Measurements from ENCODE around the gene TMEM130.
"Not testable (repeated sequence)": the region's sequence is repeated elsewhere in the genome, so short reads cannot be mapped to it uniquely, and the experiment has no call there.

TMEM130 gene

DNA sequence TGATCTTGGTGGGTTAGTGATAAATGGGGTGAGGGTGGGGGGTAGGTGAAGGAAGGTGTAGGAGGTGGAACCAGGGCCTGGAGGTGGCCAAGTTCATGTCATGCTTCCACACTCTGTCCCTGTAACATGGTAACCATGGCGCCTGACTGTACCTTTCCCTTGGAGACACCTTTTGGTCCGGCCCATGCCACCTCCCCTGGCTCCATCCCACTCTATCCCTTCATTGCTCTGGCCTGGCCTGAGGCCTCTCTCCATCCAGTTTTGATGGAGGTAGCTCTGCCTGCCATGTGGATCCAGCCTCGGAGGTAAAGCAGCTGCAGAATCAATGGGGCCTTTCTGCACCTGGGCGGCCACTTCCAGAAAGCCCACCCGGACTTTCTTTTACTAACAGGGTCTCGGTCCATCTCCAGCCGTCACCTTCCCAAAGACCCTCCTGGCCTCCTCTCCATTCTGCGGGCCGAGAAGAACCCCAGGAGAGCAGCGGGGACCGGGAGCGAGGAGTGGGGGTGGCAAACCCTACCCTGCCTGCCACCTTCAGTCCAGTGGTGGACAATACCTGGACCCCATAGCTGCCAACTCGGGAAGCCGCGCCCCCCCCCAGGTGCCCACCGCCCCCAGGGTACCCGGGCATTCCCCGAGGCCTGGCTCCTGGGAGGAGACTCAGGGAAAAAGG is 8.0 kb upstream of the TMEM130 start:
- no peak for DNase-seq (ENCODE audit: low read depth in 1 of 2, low spot score in 1 of 2)

DNA sequence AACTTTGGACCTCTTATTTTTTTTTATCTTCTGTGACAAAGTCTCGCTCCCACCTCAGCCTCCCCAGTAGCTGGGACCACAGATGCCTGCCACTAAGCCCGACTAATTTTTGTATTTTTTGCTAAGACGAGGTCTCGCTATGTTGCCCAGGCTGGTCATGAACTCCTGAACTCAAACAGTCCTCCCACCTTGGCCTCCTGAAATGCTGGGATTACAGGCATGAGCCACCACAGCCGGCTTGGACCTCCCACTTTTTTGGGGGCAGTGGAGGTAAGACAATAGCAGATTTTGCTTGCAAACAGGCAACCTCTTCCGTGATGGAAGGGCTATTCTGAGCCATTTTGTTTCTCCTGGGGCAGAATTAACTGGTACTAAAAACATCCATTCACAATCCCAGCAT is 7.3 kb upstream of the TMEM130 start:
- no peak for DNase-seq (ENCODE audit: low read depth in 1 of 2, low spot score in 1 of 2)

DNA sequence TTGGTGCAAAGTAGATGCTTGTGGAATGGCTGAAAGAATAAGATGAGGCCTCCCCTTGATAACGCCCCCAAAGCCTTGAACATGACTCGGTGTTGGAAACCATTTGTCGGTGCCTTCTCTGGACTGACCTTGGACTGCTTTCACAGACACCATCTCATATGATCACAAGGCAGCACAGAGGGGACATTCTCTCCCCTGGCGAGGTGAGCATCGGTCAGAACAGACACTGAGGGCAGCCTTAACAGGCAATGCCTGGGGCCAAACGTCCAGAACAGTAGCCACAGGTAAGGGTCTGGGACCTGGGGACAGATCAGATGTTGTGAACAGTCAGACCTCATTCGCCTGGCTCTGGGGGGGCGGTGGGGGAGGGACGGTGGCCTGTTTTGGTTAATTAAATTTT is 5.7 kb upstream of the TMEM130 start:
- DNase-seq (ENCODE audit: low read depth in 1 of 2, low spot score in 1 of 2) = no peak

DNA sequence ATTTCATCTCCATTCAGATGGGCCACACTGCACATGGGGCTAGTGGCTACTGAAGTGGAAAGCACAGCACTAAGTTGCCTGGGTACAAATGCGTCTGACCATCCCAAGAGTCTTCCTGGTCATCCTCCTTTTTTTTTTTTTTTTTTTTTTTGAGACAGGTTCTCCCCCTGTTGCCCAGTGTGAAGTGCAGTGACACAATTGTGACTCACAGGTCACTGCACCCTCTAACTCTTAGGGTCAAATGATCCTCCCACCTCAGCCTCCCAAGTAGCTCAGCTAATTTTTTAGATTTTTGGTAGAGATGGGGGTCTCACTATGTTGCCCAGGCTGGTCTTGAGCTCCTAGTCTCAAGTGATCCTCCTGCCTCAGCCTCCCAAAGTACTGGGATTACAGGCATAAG is 5.1 kb upstream of the TMEM130 start:
- no peak for DNase-seq (ENCODE audit: low read depth in 1 of 2, low spot score in 1 of 2)

DNA sequence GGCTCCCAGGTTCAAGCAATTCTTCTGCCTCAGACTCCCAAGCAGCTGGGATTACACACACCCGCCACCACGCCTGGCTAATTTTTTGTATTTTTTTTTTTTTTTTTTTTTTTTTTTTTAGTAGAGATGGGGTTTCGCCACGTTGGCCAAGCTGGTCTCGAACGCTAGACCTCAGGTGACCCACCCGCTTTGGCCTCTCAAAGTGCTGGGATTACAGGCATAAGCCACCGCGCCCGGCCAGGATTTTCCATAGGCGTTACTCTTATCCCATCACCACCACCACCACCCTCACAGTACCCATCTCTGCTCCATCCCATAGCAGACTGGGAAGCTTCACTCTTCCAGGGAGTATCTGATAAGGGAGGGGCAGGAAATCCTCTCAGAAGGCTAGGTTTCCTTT is 3.8 kb upstream of the TMEM130 start:
- DNase-seq (ENCODE audit: low read depth in 1 of 2, low spot score in 1 of 2) = not testable (repeated sequence)

DNA sequence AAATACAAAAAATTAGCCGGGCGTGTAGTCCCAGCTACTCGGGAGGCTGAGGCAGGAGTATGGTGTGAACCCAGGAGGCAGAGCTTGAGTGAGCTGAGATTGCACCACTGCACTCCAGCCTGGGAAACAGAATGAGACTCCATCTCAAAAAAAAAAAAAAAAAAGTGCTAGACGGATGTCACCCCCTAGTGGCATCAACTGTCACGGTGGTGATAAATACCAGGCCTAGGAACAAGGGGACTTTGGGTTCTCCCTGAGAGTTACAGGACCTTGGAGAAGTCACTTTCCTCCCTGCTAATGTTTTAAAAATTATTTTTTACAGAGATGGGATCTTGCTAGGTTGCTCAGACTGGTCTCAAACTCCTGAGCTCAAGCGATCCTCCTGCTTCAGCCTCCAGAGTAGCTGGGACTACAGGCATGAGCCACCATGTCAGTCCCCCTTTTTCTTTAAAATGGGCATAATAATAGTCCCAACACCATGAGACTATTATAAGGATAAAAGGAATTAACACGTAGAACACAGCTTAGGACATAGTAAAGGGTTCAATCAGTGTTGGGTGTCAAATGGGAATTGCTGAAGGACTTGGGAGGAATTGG is 2.6 kb upstream of the TMEM130 start:
- no peak for DNase-seq (ENCODE audit: low read depth in 1 of 2, low spot score in 1 of 2)

DNA sequence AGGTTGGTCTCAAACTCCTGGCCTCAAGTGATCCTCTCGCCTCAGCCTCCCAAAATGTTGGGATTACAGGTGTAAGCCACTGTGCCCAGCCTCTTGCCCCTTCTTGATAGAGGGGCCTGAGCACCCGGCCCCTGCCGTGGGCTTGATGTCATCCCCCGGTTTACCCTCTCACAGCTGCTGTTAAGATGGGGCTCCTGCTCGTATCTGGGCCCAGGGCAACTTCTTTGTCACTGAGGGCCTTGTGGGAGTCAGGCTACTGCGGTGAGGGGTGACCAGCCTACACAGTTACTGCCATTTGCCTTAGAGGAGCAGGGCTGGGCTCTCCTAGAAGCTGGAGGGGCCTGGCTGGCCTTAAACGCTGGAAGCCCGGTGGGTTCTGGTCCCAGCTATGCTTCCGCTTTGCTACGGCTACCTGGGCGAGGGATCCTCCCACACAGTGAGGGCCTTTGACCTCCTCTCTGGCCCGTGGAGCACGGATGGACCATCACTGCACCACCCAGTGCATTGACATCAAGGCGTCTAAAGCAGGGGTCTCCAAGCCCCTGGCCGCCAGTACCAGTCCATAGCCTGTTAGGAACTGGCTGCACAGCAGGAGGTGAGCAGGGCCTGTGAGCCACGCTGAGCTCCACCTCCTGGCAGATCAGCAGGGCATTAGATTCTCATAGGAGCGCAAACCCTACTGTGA is 1.1 kb upstream of the TMEM130 start:
- no peak for DNase-seq (ENCODE audit: low read depth in 1 of 2, low spot score in 1 of 2)

DNA sequence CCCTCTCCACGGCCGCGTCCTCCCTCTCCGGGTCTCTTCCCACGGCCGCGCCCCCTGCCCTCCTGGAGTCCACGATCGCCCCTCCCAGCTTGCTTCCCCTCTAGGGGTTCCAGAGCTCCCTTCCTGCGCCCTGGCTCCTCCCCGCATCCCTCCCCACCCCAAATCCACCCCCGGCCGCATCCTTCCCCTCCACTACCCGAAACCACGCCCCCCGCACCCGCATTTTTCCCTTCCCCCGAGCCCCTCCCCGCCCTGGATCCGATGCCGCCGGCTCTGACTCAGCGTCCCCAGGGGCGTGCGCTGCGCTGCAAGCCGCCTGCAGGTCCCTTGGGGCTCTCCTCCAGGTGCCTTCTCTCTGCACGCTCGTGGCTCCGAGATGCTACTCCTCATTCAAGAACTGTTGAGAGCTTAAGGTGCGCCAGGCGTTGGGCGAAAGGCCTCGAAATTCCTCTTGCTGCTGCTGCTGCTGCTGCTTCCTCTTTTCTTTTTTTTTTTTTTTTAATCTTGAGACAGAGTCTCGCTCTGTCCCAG is 372 bp upstream of the TMEM130 start:
- DNase-seq (ENCODE audit: low read depth in 1 of 2, low spot score in 1 of 2) = peak; percentile 26 to 68

DNA sequence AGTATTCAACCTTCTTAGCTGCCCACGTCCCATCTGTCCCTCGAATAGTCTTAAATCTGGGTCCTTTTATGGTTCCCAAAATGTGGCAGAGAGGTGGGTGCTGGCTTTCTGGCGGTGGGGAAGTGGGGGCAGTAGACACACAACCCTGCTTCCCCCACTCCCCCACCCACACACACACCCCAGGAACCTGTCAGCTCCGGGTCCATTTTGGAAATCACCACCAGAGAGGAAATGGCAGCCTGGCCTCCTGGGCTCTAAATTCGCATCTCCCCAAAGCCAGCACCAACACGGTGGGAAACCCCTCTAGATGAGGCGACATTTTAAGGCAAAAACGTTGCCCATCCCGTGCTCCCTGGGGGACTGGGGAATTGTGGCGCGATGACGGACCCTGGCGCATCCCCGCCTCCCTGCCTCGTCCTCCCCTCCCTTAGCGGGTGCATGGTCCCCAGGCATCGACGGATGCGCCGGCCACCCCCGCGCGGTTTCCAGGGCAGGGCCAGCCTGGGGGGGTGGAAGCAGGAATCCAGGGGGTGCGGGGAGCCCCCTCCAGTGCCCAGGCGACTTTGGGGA is 702 bp downstream of the TMEM130 start:
- no peak for DNase-seq (ENCODE audit: low read depth in 1 of 2, low spot score in 1 of 2)

DNA sequence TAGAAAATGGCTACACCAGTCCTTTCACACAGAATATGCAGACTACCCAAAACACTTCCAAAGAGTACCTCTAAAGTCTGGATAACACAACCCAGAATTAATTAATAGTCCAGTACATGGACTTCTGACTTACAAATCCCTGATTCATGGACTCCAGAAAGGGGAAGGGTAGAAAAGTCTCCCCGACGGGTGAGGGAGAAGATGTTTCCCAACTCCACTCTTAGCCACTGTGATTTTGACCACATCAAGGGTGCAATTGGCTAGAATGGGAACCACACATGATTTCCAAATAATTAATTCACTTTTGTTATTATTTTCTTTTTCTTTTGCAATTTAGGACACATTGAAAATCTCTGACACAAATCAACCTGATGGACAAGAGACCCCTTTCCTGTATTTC is 1.4 kb downstream of the TMEM130 start:
- no peak for DNase-seq (ENCODE audit: low read depth in 1 of 2, low spot score in 1 of 2)

DNA sequence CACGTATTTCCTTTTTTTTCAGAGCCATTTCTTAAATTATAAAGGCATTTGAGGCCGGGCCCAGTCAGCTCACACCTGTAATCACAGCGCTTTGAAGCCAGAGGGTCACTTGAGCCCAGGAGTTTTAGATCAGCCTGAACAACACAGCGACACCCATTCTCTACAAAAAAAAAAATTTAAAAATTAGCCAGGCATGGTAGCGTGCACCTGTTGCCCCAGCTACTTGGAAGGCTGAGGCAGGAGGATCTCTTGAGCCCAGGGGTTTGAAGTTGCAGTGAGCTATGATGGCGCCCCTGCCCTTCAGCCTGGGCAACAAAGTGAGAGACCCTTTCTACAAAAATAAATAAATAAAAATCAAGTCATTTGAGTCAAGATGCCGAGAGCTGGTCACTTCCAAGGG is 3.0 kb downstream of the TMEM130 start:
- DNase-seq (ENCODE audit: low read depth in 1 of 2, low spot score in 1 of 2) = no peak

DNA sequence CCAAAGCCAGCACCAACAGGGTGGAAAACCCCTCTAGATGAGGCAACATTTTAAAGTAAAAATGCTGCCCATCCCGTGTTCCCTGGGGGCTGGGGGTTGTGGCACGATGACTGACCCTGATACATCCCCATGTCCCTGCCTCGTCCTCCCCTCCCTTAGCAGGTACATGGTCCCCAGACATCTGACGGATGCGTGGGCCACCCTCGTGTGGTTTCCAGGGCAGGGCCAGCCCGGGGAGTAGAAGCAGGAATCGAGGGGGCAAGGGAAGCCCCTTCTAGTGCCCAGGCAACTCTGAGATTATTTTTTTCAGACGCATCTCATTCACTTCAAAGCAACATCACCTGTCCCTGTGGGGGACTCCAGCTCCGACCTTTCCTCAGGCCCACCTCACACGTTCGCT is 3.5 kb downstream of the TMEM130 start:
- no peak for DNase-seq (ENCODE audit: low read depth in 1 of 2, low spot score in 1 of 2)

DNA sequence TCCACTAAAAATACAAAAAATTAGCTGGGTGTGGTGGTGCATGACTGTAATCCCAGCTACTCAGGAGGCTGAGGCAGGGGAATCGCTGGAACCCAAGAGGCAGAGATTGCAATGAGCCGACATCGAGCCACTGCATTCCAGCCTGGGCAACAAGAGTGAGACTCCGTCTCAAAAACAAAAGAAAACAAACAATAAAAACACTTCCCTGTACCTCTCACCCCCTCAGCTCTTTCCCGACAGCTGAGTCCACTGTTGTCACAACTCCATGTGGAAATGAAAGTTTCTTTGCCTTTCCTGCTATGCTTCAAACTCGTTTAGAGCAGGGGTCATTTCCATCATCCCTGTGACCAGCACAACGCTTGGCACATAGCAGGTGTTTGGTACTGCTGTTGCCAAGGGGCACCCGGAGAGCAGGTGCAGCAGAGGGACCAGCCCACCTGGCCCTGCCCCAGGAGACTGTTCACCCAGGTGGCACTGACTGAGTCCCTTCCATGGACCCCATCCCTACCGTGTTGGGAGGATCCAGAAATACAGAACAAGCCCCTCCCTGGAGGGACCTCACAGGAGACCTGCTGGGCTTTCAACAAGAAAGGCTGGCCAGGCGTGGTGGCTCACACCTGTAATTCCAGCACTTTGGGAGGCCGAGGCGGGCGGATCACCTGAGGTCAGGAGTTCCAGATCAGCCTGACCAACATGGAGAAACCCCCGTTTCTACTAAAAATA is 4.9 kb downstream of the TMEM130 start:
- no peak for DNase-seq (ENCODE audit: low read depth in 1 of 2, low spot score in 1 of 2)

DNA sequence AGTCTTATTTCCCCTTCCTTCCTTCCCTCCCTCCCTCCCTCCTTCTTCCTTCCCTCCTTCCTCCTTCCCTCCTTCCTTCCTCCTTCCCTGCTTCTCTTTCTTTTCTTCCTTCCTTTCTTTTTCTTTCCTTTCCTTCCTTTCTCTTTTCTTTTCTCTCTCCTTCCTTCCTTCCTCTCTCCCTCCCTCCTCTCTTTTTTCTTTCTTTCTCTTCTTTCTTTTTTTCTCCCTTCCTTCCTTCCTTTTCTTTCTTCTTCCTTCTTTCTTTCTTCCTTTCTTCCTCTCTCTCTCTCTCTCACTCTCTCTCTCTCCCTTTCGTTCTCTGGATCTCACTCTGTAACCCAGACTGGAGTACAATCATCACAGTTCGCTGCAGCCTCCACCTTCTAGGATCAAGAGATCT is 6.2 kb downstream of the TMEM130 start:
- DNase-seq (ENCODE audit: low read depth in 1 of 2, low spot score in 1 of 2) = no peak

DNA sequence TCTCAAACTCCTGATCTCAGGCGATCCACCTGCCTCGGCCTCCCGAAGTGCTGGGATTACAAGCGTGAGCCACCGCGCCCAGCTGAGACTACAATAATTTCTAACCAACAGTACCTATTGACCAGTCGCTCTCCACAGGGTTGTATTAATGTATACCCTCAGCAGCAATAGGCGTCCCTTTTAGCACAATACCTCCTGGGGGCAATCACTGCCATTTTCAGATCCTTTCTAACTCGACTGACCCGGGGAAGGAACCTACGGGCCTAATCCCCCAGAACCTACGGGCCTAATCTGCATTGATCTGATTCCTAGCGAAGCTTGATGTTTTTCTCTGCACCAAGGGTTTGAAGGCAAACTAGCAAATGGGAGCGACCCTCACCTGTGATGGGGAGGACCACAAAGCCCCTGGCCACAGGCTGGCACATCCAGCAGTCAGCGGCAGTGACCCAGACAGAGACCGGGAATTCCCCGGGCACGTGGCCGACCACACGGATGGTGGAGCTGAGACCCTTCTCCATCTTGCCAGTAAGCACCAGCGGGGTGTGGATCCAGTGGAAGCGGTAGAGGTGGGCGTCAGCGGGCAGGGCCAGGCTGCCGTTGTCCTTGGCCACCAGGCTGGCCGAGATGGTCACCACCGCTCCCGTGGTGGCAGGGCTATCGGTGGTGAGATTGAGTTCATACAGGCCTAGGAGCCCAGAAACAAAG is 6.9 kb downstream of the TMEM130 start:
- DNase-seq (ENCODE audit: low read depth in 1 of 2, low spot score in 1 of 2) = no peak

DNA sequence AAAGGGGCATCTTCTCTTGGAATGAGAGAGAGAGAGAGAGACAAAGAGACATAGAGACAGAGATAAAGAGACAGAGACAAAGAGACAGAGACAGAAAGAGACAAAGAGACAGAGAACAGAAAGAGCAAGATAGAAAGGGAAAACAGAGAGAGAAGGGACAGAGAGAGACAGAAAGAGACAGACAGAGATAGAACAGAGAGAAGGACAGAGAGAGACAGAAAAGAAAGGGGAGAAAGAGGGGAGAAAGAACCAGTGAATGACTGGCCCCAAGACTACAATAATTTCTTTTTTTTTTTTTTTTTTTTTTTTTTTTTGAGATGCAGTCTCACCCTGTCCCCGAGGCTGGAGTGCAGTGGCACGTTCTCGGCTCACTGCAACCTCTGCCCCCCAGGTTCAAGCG is 7.6 kb downstream of the TMEM130 start:
- DNase-seq (ENCODE audit: low read depth in 1 of 2, low spot score in 1 of 2) = no peak

DNA sequence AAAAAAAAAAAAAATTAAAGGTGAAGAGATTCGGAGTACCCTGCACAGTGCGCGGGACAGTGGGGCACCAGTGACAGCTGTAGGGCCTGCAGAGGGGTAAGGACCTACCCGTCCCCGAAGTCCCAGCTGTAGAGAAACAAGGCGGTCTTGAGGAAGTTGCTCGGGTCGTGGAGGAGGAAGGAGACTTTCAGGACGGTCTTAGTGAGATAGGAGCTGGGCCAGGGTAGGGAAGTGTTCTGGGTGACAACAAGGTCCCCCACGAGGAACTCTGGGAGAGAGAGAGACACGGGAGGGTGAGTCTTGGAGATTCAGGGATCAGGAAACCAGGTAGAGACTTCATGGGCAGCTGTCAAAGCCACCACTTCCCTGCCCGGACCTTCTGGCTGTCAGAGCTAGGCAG is 9.7 kb downstream of the TMEM130 start:
- no peak for DNase-seq (ENCODE audit: low read depth in 1 of 2, low spot score in 1 of 2)

DNA sequence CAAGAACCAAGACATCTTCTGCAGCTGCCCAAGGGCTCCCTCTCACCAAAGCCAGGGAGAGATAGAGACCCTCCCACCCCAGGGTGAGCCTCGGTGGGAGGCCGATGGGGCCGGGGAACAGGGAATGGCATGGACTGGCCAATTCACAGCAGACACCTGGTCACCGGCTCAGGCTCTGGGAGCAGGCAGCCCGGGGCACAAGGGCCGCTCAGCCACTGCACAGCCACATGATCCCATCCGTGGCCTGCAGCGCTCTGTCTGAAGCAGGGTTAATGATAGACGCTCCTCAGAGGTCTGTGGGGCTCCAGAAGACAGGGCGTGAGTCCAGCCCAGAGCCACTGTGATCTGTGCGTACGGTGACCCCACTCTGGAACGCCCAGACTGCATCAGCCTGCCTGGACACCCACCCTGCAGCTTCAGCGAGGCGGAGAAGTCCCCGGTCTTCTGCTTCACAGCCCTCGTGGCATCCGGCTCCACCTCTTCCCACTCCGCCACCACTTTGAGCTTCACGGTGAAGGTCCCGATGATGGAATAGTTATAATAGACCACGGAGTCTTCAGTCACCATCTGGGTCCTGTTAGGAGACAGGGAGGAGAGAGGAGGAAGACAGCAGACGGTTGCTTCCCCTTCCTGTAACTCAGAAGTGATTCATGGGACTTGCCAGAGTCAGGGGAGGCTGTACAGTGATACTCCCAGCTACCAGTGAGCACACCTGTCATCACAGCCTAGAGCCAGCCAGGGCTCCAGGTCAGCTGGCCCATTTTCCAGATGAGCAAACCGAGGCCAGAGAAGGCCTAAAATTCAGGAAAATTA is 14.0 kb downstream of the TMEM130 start:
- DNase-seq (ENCODE audit: low read depth in 1 of 2, low spot score in 1 of 2) = no peak

DNA sequence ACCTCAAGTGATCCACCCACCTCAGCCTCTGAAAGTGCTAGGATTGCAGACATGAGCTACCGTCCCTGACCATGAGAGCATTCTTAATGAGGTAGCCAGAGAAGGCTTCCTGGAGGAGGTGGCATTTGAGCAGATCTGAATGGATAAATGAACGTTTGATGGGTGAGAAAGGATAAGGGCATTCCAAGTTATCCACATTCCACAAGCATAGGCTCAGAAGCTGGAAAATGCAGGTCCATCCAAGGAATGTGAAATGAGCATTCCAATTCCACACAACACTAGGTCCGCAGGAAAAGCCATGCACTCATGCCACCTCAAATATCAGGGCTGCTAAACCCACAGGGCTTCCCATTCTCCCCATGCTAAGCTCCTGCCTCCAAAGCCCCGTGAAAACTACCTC is 17.0 kb downstream of the TMEM130 start:
- no peak for DNase-seq (ENCODE audit: low read depth in 1 of 2, low spot score in 1 of 2)

DNA sequence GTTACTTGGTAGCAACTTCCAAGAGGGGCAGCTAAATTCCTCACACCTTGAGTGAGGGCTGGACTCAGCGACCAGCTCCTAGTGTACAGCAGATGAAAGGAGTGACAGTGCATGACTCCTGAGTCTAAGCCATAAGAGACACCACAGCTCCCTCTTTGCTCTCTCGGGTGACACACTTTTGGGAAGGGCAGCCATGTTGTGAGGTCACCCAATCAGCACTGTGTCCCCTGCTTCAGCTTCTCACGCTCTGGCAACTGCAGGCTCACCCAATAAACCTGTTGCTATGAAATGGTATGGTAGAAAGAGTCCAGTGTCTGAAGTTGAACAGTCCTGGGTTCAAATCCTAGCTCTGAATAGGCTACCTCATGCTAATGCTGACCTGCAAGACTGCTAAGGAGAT is 20.9 kb downstream of the TMEM130 start:
- DNase-seq (ENCODE audit: low read depth in 1 of 2, low spot score in 1 of 2) = no peak
